ENCODE results near the gene TDRD3.

- TF ChIP-seq CTCF (IDR thresholded peaks at IDR 0.05; ENCODE audit: borderline replicate concordance, extremely low read depth, low read length, poor library complexity, severe bottlenecking) (no peak), EZH2 (IDR thresholded peaks at IDR 0.05; ENCODE audit: borderline replicate concordance, low read depth, low read length, severe bottlenecking) (no peak)
These were observed 177.7 kb downstream of the TDRD3 start for GRCh38 chr13:60574735-60575134.

Data from DND-41 (cell line).